Stimulated activated CD8-positive, alpha-beta memory T cell treated with anti-CD3 and anti-CD28 coated beads, Interleukin-4, amount 100 ng/mL, for 1 hour (primary cell): ENCODE measurements around the gene TASOR.
A peak's percentile ranks its signal among the peaks of the same experiment; 100 is the strongest.

Source experiments
- DNase-seq, 2 donors: peaks; one replicate each; pipeline ENCODE4 v3.0.0-alpha.2; 2020; ENCODE audit warnings: low read depth in 2 of 2, low spot score in 1 of 2

Gene TASOR

DNA sequence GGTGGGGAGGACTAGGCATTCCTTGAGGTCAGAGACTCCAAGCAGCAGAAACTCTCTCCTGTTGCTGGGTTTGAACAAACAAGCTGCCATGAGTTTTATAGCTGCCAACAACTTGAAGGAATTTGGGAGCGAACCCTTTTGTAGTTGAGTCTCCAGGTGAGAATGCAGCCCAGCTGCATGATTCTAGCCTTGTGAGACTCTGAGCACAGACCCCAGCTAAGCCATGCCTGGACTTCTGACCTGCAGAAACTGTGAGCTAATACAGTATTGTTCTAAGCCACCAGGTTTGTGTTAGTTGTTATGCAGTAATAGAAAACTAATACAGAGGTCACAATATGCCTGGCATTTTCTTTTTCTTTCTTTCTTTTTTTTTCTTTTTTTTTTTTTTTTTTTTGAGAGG, 6.2 kb upstream of the TASOR start:
- DNase-seq, result no peak

DNA sequence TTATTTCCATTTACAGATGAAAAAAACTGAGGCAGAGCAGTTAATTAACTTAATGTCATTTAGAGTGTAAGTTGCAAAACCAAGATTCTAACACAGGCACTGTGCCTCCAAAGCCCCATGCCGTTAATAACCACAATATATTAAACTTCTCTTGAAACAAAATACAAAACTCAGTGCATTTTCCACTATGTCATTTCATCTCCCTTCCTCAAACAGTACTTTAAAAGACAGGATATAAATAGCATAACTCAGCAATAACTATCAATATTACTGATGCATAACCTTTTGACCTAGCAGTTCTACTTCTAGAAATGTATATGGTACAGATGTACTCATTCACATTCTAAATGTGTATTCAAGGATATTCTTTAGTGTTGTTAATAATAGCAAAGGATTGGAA, 5.1 kb upstream of the TASOR start:
- no peak for DNase-seq

- no peak for DNase-seq
These were observed 964 bp upstream of the TASOR start for GRCh38 chr3:56684029-56684428.

DNA sequence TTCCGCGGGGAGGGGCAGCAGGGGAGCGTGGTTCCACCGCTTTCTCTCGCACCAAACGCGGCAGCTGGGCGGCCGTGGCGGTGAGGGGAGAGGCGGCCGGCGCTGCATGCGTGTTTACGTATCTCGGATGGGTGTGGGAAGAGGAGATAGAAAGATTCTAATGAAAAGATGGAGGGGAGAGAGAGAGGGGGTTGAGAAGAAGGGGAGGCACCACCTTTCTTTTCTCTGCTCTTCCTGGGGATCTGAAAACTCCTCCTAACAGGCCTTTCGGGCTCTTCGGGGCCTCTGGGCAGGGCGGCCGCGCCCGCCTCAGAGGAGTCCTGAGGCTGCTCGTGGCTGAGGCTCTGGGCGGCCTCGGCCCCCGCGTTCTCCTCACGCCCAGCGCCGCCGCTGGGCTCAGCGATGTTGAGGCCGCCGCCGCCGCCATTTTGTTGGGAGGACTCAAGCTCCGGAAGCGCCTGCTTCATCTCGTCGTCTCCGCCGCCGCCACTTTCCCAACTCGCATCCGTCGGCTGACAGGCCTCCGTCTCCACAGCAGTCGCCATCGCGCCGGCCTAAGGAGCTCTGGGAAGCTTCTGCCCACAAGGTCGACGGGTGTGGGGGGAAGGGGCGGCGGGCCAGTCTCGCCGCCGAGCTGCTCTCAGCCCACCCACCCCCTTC, 473 bp downstream of the TASOR start:
- DNase-seq, result peak; percentile 47 to 51

DNA sequence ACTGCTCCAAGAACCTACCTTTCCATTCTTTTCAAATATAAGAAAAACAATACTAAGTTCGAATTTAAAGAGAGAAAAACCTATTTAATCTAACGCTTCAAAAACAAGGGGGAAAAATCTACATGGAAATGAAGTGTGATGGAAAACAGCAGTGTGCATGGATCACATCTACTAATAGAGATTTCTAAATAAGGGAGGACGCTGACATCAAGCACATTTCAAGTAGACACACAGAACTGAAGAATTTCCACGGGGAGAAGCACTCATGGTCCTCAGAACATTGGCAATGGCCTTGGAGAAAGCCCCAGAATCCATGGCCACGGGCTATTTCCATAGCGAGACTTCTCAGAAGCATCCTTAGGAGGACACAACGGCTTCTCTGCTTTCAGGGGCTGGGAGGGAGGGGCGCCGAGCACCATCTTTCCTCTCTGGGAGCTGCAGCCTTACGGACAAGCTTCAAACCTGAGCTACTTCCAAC, 1.0 kb downstream of the TASOR start:
- DNase-seq, result no peak

GRCh38 chr3:56680054-56680580, 2.9 kb downstream of the TASOR start:
- no peak for DNase-seq

DNA sequence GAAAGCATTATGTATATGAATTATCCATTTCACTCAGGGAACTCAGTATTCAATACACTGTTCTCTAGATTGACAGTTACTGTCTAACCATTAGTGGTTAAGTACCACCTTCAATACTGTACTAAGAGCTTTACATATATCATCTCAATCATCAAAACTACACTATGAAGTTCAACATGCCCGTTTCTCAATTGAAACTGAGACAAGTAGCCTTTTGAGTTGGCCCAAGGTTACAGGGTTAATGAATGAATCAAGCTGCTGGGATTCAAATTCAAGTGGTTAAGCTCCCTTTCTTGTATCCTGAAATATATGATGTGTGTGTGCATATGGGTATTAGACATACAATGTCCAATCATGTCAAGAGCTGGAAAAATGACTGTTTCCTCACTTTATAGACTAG, 5.8 kb downstream of the TASOR start:
- no peak for DNase-seq

- DNase-seq, result no peak
These were observed 9.1 kb downstream of the TASOR start for GRCh38 chr3:56673781-56674457.

- DNase-seq, result no peak
These were observed 15.0 kb downstream of the TASOR start for GRCh38 chr3:56667973-56668579.

- DNase-seq, result no peak
These were observed 18.2 kb downstream of the TASOR start for GRCh38 chr3:56664823-56665222.

DNA sequence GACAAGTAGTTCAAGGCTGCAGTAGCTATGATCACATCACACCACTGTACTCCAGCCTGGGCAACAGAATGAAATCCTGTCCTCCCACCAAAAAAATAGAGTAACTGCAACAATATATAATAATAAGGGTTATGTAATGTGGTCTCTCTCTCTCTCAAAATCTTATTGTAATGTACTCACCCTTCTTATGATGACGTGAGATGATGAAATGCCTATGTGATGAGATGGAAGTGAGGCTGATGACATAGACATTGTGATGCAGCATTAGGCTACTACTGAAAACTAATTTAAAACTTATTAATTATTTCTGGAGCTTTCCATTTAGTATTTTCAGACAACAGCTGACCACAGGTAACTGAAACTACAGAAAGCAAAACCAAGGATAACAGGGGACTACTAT, 27.4 kb downstream of the TASOR start:
- no peak for DNase-seq

GRCh38 chr3:56654460-56654859, 28.6 kb downstream of the TASOR start:
- no peak for DNase-seq

- no peak for DNase-seq
These were observed 37.7 kb downstream of the TASOR start for GRCh38 chr3:56645407-56645806.

- DNase-seq, result no peak
These were observed 49.2 kb downstream of the TASOR start for GRCh38 chr3:56633602-56634535.
